Testis (tissue), 2 donors: Measurements from ENCODE around the gene TMEM208.
A peak's percentile ranks its signal among the peaks of the same experiment; 100 is the strongest.

ENCODE experiments used
- POLR2A ChIP-seq: fragments of 450-650 bp; IDR thresholded peaks from one replicate; pipeline ENCODE4 v1.6.1; 2017; ENCODE audit warnings: antibody characterized with exemption, mild to moderate bottlenecking, moderate library complexity
- TF ChIP-seq, protein P1 (sequence below), 3 experiments: fragments of 450-650 bp in 2 of 3; fragments of 200-600 bp in 1 of 3; sonication (generic) in 1 of 3; IDR thresholded peaks; one replicate each; pipeline ENCODE4 v1.5.1; 2016 to 2019; ENCODE audit warnings: antibody characterized with exemption in 3 of 3, mild to moderate bottlenecking in 2 of 3, moderate library complexity in 1 of 3

DNA sequence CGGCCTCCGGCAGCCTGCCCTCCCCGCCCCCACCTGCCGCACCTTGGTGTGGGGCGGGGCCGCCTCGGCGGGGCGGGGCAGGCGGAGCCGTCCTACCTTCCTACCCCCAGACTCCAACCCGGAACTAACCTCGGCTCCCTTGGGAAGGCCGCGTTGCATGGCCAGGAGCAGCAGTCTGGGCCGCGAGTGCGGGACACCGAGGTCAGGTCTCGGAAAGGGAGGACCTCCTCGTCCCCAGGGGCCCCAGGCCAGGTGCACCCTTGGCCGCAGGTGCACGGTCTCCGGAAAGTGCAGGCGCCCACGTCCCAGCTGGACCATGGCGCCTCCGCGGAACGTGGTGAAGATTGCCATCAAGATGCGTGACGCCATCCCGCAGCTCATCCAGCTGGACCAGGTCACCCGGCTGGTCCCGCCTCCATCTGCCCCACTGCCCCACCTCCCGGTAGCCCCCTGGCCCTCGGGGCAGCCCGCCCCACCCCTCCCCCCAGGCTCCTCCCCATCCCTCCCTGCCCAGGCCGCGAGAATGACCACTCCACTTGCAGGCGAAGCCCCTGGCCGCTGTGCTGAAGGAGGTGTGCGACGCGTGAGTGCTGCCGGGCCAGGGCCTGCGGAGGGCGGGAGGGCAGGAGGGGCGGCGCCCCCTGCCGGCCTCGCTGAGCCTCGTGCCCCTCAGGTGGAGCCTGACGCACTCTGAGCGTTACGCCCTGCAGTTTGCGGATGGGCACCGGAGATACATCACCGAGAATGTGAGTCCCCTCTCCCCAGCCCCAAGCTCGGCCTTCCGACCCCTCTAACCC, 27.7 kb upstream of the TMEM208 start, which contains the start of gene ELMO3:
- no peak for TF ChIP-seq POLR2A
- TF ChIP-seq, protein P1, sequence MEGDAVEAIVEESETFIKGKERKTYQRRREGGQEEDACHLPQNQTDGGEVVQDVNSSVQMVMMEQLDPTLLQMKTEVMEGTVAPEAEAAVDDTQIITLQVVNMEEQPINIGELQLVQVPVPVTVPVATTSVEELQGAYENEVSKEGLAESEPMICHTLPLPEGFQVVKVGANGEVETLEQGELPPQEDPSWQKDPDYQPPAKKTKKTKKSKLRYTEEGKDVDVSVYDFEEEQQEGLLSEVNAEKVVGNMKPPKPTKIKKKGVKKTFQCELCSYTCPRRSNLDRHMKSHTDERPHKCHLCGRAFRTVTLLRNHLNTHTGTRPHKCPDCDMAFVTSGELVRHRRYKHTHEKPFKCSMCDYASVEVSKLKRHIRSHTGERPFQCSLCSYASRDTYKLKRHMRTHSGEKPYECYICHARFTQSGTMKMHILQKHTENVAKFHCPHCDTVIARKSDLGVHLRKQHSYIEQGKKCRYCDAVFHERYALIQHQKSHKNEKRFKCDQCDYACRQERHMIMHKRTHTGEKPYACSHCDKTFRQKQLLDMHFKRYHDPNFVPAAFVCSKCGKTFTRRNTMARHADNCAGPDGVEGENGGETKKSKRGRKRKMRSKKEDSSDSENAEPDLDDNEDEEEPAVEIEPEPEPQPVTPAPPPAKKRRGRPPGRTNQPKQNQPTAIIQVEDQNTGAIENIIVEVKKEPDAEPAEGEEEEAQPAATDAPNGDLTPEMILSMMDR (IDR thresholded peaks at IDR 0.05) = peak in 1 of 3 experiments; percentile 26
